ENCODE measurements around the gene WNK3. TPM values are rescaled to one million over a fixed set of nuclear protein-coding genes. Genes with fewer than 3 reads are reported as not detected.

Gene WNK3
- total and polyA plus RNA-seq, 2 experiments from 2014 or later: 27.6 to 57.5 TPM

DNA sequence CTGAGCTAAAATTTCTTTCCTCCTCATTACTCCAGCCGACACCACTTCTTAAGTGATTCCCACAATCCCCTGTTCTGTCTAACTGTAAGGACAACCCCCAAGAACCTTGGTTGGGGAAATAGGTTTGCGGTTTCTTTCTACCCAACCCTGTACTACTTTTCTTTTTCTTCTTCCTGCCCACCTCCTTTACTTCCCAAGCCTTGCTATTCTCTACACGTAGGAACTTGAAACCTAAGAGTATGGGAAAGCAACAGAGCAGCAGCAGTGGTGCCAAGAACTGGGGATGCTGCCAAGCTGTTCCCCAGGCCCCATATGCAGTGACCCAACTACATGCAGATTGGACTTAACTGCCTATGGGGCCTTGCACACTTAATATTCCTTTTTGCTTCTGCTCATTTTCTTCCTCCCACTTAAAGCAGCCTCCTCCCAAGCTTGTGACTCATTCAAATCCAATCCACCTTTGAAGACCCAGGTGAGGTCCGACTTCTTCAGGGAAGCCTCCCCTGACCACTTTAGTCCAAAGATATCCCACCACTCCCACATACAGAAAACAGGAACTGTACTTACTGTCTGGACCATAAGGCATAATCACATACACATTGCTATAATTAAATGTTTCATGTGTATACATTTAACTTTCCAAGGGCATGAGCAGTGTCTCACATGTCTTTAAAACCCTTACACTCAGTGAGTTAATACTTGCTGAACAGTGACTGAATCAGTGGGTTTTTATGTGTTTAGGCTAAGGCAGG is 176.5 kb downstream of the WNK3 start:
- Histone ChIP-seq H3K27me3 (ENCODE audit: insufficient read depth) (no peaks in the 10 kb centered on the region), H3K4me2 (peak overlapping the region; percentile 82), H3K4me1 (ENCODE audit: insufficient read depth) (peaks cover 11% of the 10 kb centered on the region), H4K20me1 (replicated peaks; ENCODE audit: insufficient read depth) (no peaks in the 10 kb centered on the region; the same call in 1 of the 2 replicates), H3K79me2 (replicated peaks; ENCODE audit: insufficient read depth) (peaks cover 62% of the 10 kb centered on the region), H3K27ac (ENCODE audit: low read depth) (no peak overlapping the region), H3K4me3 (peak overlapping the region; percentile 67), H3K9me2 (ENCODE audit: insufficient read depth) (no peaks in the 10 kb centered on the region), H3K36me3 (ENCODE audit: insufficient read depth) (no peaks in the 10 kb centered on the region), H2AFZ (no peak overlapping the region), H3F3A (replicated peaks; ENCODE audit: low read depth) (no peaks in the 10 kb centered on the region)
- H3K4me3 Mint-ChIP-seq: peak overlapping the region; percentile 80
- H3K27ac Mint-ChIP-seq: peak overlapping the region; percentile 55; the same call in 1 of the 2 replicates
- TF ChIP-seq, protein P1, sequence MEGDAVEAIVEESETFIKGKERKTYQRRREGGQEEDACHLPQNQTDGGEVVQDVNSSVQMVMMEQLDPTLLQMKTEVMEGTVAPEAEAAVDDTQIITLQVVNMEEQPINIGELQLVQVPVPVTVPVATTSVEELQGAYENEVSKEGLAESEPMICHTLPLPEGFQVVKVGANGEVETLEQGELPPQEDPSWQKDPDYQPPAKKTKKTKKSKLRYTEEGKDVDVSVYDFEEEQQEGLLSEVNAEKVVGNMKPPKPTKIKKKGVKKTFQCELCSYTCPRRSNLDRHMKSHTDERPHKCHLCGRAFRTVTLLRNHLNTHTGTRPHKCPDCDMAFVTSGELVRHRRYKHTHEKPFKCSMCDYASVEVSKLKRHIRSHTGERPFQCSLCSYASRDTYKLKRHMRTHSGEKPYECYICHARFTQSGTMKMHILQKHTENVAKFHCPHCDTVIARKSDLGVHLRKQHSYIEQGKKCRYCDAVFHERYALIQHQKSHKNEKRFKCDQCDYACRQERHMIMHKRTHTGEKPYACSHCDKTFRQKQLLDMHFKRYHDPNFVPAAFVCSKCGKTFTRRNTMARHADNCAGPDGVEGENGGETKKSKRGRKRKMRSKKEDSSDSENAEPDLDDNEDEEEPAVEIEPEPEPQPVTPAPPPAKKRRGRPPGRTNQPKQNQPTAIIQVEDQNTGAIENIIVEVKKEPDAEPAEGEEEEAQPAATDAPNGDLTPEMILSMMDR (conservative IDR thresholded peaks at IDR 0.05; ENCODE audit: low read depth in 2 of 2): no peak
- no peak for TF ChIP-seq NANOG (IDR thresholded peaks at IDR 0.05; ENCODE audit: borderline replicate concordance)
- TF ChIP-seq POLR2AphosphoS5 (IDR thresholded peaks at IDR 0.05; ENCODE audit: low read depth): no peak
- no peak for TF ChIP-seq STAT1 (IDR thresholded peaks at IDR 0.05; ENCODE audit: unreplicated experiment)
- TF ChIP-seq, protein P2, sequence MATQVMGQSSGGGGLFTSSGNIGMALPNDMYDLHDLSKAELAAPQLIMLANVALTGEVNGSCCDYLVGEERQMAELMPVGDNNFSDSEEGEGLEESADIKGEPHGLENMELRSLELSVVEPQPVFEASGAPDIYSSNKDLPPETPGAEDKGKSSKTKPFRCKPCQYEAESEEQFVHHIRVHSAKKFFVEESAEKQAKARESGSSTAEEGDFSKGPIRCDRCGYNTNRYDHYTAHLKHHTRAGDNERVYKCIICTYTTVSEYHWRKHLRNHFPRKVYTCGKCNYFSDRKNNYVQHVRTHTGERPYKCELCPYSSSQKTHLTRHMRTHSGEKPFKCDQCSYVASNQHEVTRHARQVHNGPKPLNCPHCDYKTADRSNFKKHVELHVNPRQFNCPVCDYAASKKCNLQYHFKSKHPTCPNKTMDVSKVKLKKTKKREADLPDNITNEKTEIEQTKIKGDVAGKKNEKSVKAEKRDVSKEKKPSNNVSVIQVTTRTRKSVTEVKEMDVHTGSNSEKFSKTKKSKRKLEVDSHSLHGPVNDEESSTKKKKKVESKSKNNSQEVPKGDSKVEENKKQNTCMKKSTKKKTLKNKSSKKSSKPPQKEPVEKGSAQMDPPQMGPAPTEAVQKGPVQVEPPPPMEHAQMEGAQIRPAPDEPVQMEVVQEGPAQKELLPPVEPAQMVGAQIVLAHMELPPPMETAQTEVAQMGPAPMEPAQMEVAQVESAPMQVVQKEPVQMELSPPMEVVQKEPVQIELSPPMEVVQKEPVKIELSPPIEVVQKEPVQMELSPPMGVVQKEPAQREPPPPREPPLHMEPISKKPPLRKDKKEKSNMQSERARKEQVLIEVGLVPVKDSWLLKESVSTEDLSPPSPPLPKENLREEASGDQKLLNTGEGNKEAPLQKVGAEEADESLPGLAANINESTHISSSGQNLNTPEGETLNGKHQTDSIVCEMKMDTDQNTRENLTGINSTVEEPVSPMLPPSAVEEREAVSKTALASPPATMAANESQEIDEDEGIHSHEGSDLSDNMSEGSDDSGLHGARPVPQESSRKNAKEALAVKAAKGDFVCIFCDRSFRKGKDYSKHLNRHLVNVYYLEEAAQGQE (IDR thresholded peaks at IDR 0.05; ENCODE audit: unreplicated experiment): no peak
- TF ChIP-seq, protein P3, sequence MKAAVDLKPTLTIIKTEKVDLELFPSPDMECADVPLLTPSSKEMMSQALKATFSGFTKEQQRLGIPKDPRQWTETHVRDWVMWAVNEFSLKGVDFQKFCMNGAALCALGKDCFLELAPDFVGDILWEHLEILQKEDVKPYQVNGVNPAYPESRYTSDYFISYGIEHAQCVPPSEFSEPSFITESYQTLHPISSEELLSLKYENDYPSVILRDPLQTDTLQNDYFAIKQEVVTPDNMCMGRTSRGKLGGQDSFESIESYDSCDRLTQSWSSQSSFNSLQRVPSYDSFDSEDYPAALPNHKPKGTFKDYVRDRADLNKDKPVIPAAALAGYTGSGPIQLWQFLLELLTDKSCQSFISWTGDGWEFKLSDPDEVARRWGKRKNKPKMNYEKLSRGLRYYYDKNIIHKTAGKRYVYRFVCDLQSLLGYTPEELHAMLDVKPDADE (IDR thresholded peaks at IDR 0.05): no peak
- TF ChIP-seq JUNB (IDR thresholded peaks at IDR 0.05; ENCODE audit: unreplicated experiment): no peak
- TF ChIP-seq CREB1 (CRISPR knock-in tag; IDR thresholded peaks at IDR 0.05; ENCODE audit: low read depth): no peak
- no peak for TF ChIP-seq EZH2phosphoT487 (IDR thresholded peaks at IDR 0.05; ENCODE audit: unreplicated experiment)
- TF ChIP-seq, protein P4, sequence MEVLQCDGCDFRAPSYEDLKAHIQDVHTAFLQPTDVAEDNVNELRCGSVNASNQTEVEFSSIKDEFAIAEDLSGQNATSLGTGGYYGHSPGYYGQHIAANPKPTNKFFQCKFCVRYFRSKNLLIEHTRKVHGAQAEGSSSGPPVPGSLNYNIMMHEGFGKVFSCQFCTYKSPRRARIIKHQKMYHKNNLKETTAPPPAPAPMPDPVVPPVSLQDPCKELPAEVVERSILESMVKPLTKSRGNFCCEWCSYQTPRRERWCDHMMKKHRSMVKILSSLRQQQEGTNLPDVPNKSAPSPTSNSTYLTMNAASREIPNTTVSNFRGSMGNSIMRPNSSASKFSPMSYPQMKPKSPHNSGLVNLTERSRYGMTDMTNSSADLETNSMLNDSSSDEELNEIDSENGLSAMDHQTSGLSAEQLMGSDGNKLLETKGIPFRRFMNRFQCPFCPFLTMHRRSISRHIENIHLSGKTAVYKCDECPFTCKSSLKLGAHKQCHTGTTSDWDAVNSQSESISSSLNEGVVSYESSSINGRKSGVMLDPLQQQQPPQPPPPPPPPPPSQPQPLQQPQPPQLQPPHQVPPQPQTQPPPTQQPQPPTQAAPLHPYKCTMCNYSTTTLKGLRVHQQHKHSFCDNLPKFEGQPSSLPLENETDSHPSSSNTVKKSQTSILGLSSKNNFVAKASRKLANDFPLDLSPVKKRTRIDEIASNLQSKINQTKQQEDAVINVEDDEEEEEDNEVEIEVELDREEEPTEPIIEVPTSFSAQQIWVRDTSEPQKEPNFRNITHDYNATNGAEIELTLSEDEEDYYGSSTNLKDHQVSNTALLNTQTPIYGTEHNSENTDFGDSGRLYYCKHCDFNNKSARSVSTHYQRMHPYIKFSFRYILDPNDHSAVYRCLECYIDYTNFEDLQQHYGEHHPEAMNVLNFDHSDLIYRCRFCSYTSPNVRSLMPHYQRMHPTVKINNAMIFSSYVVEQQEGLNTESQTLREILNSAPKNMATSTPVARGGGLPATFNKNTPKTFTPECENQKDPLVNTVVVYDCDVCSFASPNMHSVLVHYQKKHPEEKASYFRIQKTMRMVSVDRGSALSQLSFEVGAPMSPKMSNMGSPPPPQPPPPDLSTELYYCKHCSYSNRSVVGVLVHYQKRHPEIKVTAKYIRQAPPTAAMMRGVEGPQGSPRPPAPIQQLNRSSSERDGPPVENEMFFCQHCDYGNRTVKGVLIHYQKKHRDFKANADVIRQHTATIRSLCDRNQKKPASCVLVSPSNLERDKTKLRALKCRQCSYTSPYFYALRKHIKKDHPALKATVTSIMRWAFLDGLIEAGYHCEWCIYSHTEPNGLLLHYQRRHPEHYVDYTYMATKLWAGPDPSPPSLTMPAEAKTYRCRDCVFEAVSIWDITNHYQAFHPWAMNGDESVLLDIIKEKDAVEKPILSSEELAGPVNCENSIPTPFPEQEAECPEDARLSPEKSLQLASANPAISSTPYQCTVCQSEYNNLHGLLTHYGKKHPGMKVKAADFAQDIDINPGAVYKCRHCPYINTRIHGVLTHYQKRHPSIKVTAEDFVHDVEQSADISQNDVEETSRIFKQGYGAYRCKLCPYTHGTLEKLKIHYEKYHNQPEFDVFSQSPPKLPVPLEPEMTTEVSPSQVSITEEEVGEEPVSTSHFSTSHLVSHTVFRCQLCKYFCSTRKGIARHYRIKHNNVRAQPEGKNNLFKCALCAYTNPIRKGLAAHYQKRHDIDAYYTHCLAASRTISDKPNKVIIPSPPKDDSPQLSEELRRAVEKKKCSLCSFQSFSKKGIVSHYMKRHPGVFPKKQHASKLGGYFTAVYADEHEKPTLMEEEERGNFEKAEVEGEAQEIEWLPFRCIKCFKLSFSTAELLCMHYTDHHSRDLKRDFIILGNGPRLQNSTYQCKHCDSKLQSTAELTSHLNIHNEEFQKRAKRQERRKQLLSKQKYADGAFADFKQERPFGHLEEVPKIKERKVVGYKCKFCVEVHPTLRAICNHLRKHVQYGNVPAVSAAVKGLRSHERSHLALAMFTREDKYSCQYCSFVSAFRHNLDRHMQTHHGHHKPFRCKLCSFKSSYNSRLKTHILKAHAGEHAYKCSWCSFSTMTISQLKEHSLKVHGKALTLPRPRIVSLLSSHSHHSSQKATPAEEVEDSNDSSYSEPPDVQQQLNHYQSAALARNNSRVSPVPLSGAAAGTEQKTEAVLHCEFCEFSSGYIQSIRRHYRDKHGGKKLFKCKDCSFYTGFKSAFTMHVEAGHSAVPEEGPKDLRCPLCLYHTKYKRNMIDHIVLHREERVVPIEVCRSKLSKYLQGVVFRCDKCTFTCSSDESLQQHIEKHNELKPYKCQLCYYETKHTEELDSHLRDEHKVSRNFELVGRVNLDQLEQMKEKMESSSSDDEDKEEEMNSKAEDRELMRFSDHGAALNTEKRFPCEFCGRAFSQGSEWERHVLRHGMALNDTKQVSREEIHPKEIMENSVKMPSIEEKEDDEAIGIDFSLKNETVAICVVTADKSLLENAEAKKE (CRISPR knock-in tag; IDR thresholded peaks at IDR 0.05): no peak
- TF ChIP-seq EZH2 (IDR thresholded peaks at IDR 0.05; ENCODE audit: low read depth, unreplicated experiment): no peak
- no peak for TF ChIP-seq ZNF114 (CRISPR knock-in tag; IDR thresholded peaks at IDR 0.05)
- no peak for TF ChIP-seq ZNF331 (CRISPR knock-in tag; IDR thresholded peaks at IDR 0.05; ENCODE audit: low read depth)
- ATAC-seq: no peak
- no peaks in the 10 kb centered on the region for H3K9me3 Mint-ChIP-seq
- peaks cover 7% of the 10 kb centered on the region; the same call in 2 of the 3 replicates for H3K36me3 Mint-ChIP-seq (ENCODE audit: low read depth)
- peaks cover 35% of the 10 kb centered on the region for H3K4me1 Mint-ChIP-seq
- no peaks in the 10 kb centered on the region for H3K27me3 Mint-ChIP-seq (ENCODE audit: insufficient read depth, low read depth, poor library complexity)
- DNase-seq (ENCODE audit: low spot score): no peak
